IMR-90 (cell line): ENCODE results near the gene MEGF11. TPM values are rescaled to one million over a fixed set of nuclear protein-coding genes. Genes with fewer than 3 reads are reported as not detected.

Source experiments
- ATAC-seq: fragments of 200-7000 bp; cut with Tn5 transposase; 2 replicates; pipeline ENCODE4 v1.9.1; 2020; ENCODE audit warnings: low read depth, mild to moderate bottlenecking, moderate library complexity
- BruUV-seq: library from RNA; stranded (reverse); fragments of 400-500 nt; replicated peaks from 2 replicates; lab custom pipeline; 2021; lab: Mats Ljungman, UMichigan
- CTCF ChIA-PET: fragments of 300-600 bp; formaldehyde crosslinking; extraction: SDS; loops from one replicate; lab custom pipeline; 2021; ENCODE audit warnings: antibody characterized with exemption; lab: Yijun Ruan, JAX
- POLR2A ChIA-PET: fragments of 300-600 bp; sonication (Branson Sonifier 250); formaldehyde crosslinking; loops from one replicate; lab custom pipeline; 2022; ENCODE audit warnings: antibody characterized with exemption; ENCODE audit not compliant: unreplicated experiment; lab: Charles Lee
- DNase-seq: peaks from one replicate; pipeline ENCODE4 v3.0.0; 2013
- H2AFZ ChIP-seq: replicated peaks from 2 replicates; pipeline ENCODE3; 2013; ENCODE audit warnings: low read length, mild to moderate bottlenecking; ENCODE audit not compliant: poor library complexity
- H2AK5ac ChIP-seq: 2 replicates; pipeline ENCODE4 v1.6.1; 2013; ENCODE audit warnings: low read depth, low read length, inconsistent platforms
- H2AK9ac ChIP-seq: replicated peaks from 2 replicates; pipeline ENCODE3; 2013; ENCODE audit warnings: mild to moderate bottlenecking, low read depth, low read length, moderate library complexity; ENCODE audit not compliant: poor library complexity
- H2BK120ac ChIP-seq: 2 replicates; pipeline ENCODE4 v1.6.1; 2013; ENCODE audit warnings: low read depth, low read length, inconsistent platforms
- H2BK15ac ChIP-seq: 3 replicates; pipeline ENCODE4 v1.6.1; 2013; ENCODE audit warnings: low read depth, low read length, inconsistent platforms
- H2BK20ac ChIP-seq: 2 replicates; pipeline ENCODE4 v1.6.1; 2013; ENCODE audit warnings: low read depth, mild to moderate bottlenecking, inconsistent platforms, low read length, moderate library complexity
- H2BK5ac ChIP-seq: 2 replicates; pipeline ENCODE4 v1.6.1; 2013; ENCODE audit warnings: mild to moderate bottlenecking, low read depth, low read length, inconsistent platforms; ENCODE audit not compliant: poor library complexity, severe bottlenecking
- H3K14ac ChIP-seq: replicated peaks from 2 replicates; pipeline ENCODE4 v1.6.1; 2013; ENCODE audit warnings: low read depth, low read length, inconsistent platforms
- H3K18ac ChIP-seq: 2 replicates; pipeline ENCODE4 v1.6.1; 2013; ENCODE audit warnings: low read depth, low read length, control low read depth
- H3K23ac ChIP-seq: 2 replicates; pipeline ENCODE4 v1.6.1; 2013; ENCODE audit warnings: low read depth, low read length, inconsistent platforms
- H3K27ac ChIP-seq: 2 replicates; pipeline ENCODE4 v1.5.1; 2013; ENCODE audit warnings: mild to moderate bottlenecking, control low read depth, low read length; ENCODE audit not compliant: insufficient read depth
- H3K27me3 ChIP-seq: 2 replicates; pipeline ENCODE4 v1.6.1; 2013; ENCODE audit warnings: low read length; ENCODE audit not compliant: control insufficient read depth, insufficient read depth
- H3K36me3 ChIP-seq: 2 replicates; pipeline ENCODE4 v1.6.1; 2013; ENCODE audit warnings: low read length, mixed read lengths; ENCODE audit not compliant: control insufficient read depth, insufficient read depth
- H3K4ac ChIP-seq: 2 replicates; pipeline ENCODE4 v1.6.1; 2013; ENCODE audit warnings: low read depth, low read length, inconsistent platforms
- H3K4me1 ChIP-seq: 2 replicates; pipeline ENCODE4 v1.6.1; 2013; ENCODE audit warnings: low read length, mixed read lengths; ENCODE audit not compliant: control insufficient read depth, insufficient read depth
- H3K4me2 ChIP-seq: 2 replicates; pipeline ENCODE4 v1.6.1; 2013; ENCODE audit warnings: low read depth, mild to moderate bottlenecking, control low read depth, low read length, moderate library complexity
- H3K4me3 ChIP-seq: 2 replicates; pipeline ENCODE4 v1.5.1; 2013; ENCODE audit warnings: low read depth, mild to moderate bottlenecking, control low read depth, low read length, moderate library complexity; ENCODE audit not compliant: insufficient read depth
- H3K56ac ChIP-seq: 2 replicates; pipeline ENCODE4 v1.6.1; 2013; ENCODE audit warnings: low read length, inconsistent platforms; ENCODE audit not compliant: insufficient read depth; ENCODE audit errors: extremely low read depth
- H3K79me1 ChIP-seq, 2 experiments: 2 replicates each; pipeline ENCODE4 v1.6.1; 2013; ENCODE audit warnings: low read length in 2 of 2, inconsistent platforms in 1 of 2, low read depth in 1 of 2
- H3K9ac ChIP-seq: 2 replicates; pipeline ENCODE4 v1.6.1; 2013; ENCODE audit warnings: low read depth, low read length, control low read depth
- H3K9me1 ChIP-seq: 2 replicates; pipeline ENCODE4 v1.6.1; 2013; ENCODE audit warnings: low read length, inconsistent platforms; ENCODE audit not compliant: insufficient read depth
- H3K9me3 ChIP-seq: 2 replicates; pipeline ENCODE4 v1.6.1; 2013; ENCODE audit warnings: low read length; ENCODE audit not compliant: control insufficient read depth, insufficient read depth
- H4K20me1 ChIP-seq: 2 replicates; pipeline ENCODE4 v1.6.1; 2013; ENCODE audit warnings: low read length, inconsistent platforms; ENCODE audit not compliant: insufficient read depth
- H4K5ac ChIP-seq: 2 replicates; pipeline ENCODE4 v1.6.1; 2013; ENCODE audit warnings: mild to moderate bottlenecking, low read depth, low read length, control low read depth
- H4K8ac ChIP-seq, 2 experiments: 2 replicates each; pipeline ENCODE4 v1.6.1; 2013; ENCODE audit warnings: low read depth in 2 of 2, low read length in 2 of 2, control low read depth in 1 of 2, inconsistent platforms in 1 of 2
- H4K91ac ChIP-seq: 2 replicates; pipeline ENCODE4 v1.6.1; 2013; ENCODE audit warnings: low read depth, low read length, inconsistent platforms; ENCODE audit not compliant: insufficient read depth
- BHLHE40 ChIP-seq: fragments of 150-350 bp; IDR thresholded peaks from 2 replicates; pipeline ENCODE4 v1.6.1; 2016; ENCODE audit warnings: mild to moderate bottlenecking, low read depth, low read length
- CEBPB ChIP-seq: IDR thresholded peaks from 2 replicates; pipeline ENCODE4 v1.6.1; 2012; ENCODE audit warnings: low read depth, low read length, improper control_type of control experiment
- CHD1 ChIP-seq: IDR thresholded peaks from 2 replicates; pipeline ENCODE4 v1.6.1; 2012; ENCODE audit warnings: low read depth, low read length, improper control_type of control experiment
- FOS ChIP-seq: fragments of 150-350 bp; IDR thresholded peaks from 2 replicates; pipeline ENCODE4 v1.6.1; 2016; ENCODE audit warnings: low read depth, low read length
- MAFK ChIP-seq: IDR thresholded peaks from 2 replicates; pipeline ENCODE4 v1.6.1; 2012; ENCODE audit warnings: low read depth, low read length, improper control_type of control experiment
- MAZ ChIP-seq: IDR thresholded peaks from 2 replicates; pipeline ENCODE4 v1.6.1; 2012; ENCODE audit warnings: low read depth, mild to moderate bottlenecking, low read length, improper control_type of control experiment, moderate library complexity, borderline replicate concordance
- MXI1 ChIP-seq: IDR thresholded peaks from 2 replicates; pipeline ENCODE4 v1.6.1; 2012; ENCODE audit warnings: low read depth, mild to moderate bottlenecking, low read length, moderate library complexity, borderline replicate concordance
- NFE2L2 ChIP-seq: fragments of 150-350 bp; IDR thresholded peaks from 2 replicates; pipeline ENCODE4 v1.6.1; 2016; ENCODE audit warnings: low read depth, mild to moderate bottlenecking, low read length
- POLR2A ChIP-seq: IDR thresholded peaks from 2 replicates; pipeline ENCODE4 v1.6.1; 2012; ENCODE audit warnings: mild to moderate bottlenecking, low read depth, low read length
- RAD21 ChIP-seq: IDR thresholded peaks from 2 replicates; pipeline ENCODE4 v1.6.1; 2012; ENCODE audit warnings: low read length, improper control_type of control experiment
- RCOR1 ChIP-seq: IDR thresholded peaks from 2 replicates; pipeline ENCODE4 v1.6.1; 2012; ENCODE audit warnings: mild to moderate bottlenecking, low read length, improper control_type of control experiment; ENCODE audit not compliant: insufficient replicate concordance
- RFX5 ChIP-seq: IDR thresholded peaks from 2 replicates; pipeline ENCODE4 v1.8.0; 2012; ENCODE audit warnings: low read depth, mild to moderate bottlenecking, low read length, moderate library complexity
- SMC3 ChIP-seq: fragments of 150-350 bp; IDR thresholded peaks from 2 replicates; pipeline ENCODE4 v1.6.1; 2016; ENCODE audit warnings: low read depth, mild to moderate bottlenecking, antibody characterized with exemption, low read length, moderate library complexity
- WGBS, 2 experiments: methylation state at CpG; one replicate each; pipeline versions ENCODE4 v1.1.5 to v1.1.7; 2013; ENCODE audit warnings: missing lambda C conversion rate in 2 of 2; ENCODE audit not compliant: insufficient read length in 1 of 2; ENCODE audit errors: extremely low coverage in 2 of 2; 5-methylcytosine and 5-hydroxymethylcytosine counted together
- dilution Hi-C: fragments of 300-500 bp; cut with HindIII; formaldehyde crosslinking; loops from one replicate; pipeline ENCODE4 v1.14.3; 2018; ENCODE audit warnings: low sequenced_read_pairs; ENCODE audit not compliant: unreplicated experiment
- in situ Hi-C: fragments of 300-500 bp; cut with MboI; formaldehyde crosslinking; loops from 3 replicates; pipeline ENCODE4 v1.14.3; 2019; ENCODE audit warnings: low sequenced_read_pairs, inconsistent platforms, mixed read lengths
- intact Hi-C: fragments of 100-400 bp; cut with micrococcal nuclease; formaldehyde crosslinking; loops from 2 replicates; pipeline ENCODE4 v1.10.0; 2022
- polyA plus RNA-seq, 3 experiments: library from polyadenylated mRNA; depleted of rRNA; stranded (reverse); fragments of >200 nt; gene quantifications; 2 replicates each; pipeline ENCODE4 v1.2.3, GENCODE V29; 2012; ENCODE audit warnings: low replicate concordance in 1 of 3
- total RNA-seq: library from RNA; depleted of rRNA; stranded (reverse); fragments of >200 nt; gene quantifications from 2 replicates; pipeline ENCODE4 v1.2.3, GENCODE V29; 2012
- TF ChIP-seq, protein P1 (sequence below): fragments of 150-350 bp; IDR thresholded peaks from 2 replicates; pipeline ENCODE4 v1.6.1; 2016; ENCODE audit warnings: low read depth, mild to moderate bottlenecking, low read length, moderate library complexity, borderline replicate concordance
- TF ChIP-seq, protein P2 (sequence below): conservative IDR thresholded peaks from 2 replicates; pipeline ENCODE4 v1.5.1; 2012; ENCODE audit warnings: mild to moderate bottlenecking, low read depth, low read length, improper control_type of control experiment
- TF ChIP-seq, protein P3 (sequence below): fragments of 150-350 bp; IDR thresholded peaks from 2 replicates; pipeline ENCODE4 v1.6.1; 2017; ENCODE audit warnings: mild to moderate bottlenecking, antibody characterized with exemption, low read length, low read depth

MEGF11 gene
- total and polyA plus RNA-seq, 2 of the 4 experiments (the other 2 are of a cell fraction): not detected

DNA sequence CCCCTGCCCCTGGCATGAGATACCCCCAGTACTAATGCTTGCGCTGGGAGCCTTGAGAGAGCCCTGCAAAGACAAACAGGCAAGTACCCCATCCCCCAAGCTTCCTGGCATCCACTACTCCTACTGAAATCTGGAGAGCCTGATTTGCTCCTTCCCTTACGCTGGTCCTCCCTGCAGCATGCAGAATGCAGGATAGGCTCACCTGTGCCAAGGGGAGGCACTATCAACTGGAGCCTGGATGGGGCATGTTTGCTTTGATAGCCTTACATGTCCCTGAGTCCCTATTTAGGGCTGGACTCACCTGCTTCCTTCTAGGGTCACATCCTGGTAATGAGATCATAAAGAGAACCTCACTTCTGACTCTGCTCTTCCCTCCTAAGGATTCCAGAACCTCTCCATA lies 341.3 kb downstream of the MEGF11 start:
- Histone ChIP-seq H4K91ac (no peak overlapping the region), H3K23ac (no peak overlapping the region), H3K9me3 (no peaks in the 10 kb centered on the region), H2AK5ac (no peak overlapping the region), H3K4me1 (peaks cover 5% of the 10 kb centered on the region; the same call in 1 of the 2 replicates), H3K9ac (no peak overlapping the region), H3K27ac (no peak overlapping the region), H4K20me1 (peaks cover 9% of the 10 kb centered on the region; the same call in 1 of the 2 replicates), H3K36me3 (peaks cover 17% of the 10 kb centered on the region), H3K27me3 (no peaks in the 10 kb centered on the region), H2AFZ (no peak overlapping the region), H4K5ac (no peak overlapping the region), H2AK9ac (no peak overlapping the region), H3K4me2 (no peak overlapping the region), H2BK120ac (no peak overlapping the region), H3K79me1 (no peaks in the 10 kb centered on the region), H4K8ac (no peak overlapping the region), H2BK5ac (no peak overlapping the region), H3K56ac (no peak overlapping the region), H3K14ac (no peak overlapping the region), H3K4me3 (no peak overlapping the region), H3K9me1 (peaks cover 8% of the 10 kb centered on the region; the same call in 1 of the 2 replicates), H3K4ac (no peak overlapping the region), H2BK15ac (no peak overlapping the region), H3K18ac (no peak overlapping the region), H2BK20ac (no peak overlapping the region)
- no peak for DNase-seq
- ChIA-PET CTCF (no interaction called here), POLR2A (no interaction called here)
- no TSS peak for BruUV-seq
- 100% methylated on average over 1 of the region's 2 CpGs; no CpG with 5 or more reads in 1 of the 2 experiments for WGBS, 2 experiments
- dilution Hi-C loops: no loop called here
- no peak for TF ChIP-seq RAD21
- no peak for TF ChIP-seq RCOR1
- no peak for TF ChIP-seq FOS
- TF ChIP-seq, protein P1, sequence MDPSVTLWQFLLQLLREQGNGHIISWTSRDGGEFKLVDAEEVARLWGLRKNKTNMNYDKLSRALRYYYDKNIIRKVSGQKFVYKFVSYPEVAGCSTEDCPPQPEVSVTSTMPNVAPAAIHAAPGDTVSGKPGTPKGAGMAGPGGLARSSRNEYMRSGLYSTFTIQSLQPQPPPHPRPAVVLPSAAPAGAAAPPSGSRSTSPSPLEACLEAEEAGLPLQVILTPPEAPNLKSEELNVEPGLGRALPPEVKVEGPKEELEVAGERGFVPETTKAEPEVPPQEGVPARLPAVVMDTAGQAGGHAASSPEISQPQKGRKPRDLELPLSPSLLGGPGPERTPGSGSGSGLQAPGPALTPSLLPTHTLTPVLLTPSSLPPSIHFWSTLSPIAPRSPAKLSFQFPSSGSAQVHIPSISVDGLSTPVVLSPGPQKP: no peak
- no peak for TF ChIP-seq POLR2A
- no peak for TF ChIP-seq CHD1
- no peak for TF ChIP-seq MAZ
- TF ChIP-seq CEBPB: no peak
- TF ChIP-seq MAFK: no peak
- no peak for TF ChIP-seq MXI1
- TF ChIP-seq BHLHE40: no peak
- no peak for TF ChIP-seq RFX5
- TF ChIP-seq, protein P2, sequence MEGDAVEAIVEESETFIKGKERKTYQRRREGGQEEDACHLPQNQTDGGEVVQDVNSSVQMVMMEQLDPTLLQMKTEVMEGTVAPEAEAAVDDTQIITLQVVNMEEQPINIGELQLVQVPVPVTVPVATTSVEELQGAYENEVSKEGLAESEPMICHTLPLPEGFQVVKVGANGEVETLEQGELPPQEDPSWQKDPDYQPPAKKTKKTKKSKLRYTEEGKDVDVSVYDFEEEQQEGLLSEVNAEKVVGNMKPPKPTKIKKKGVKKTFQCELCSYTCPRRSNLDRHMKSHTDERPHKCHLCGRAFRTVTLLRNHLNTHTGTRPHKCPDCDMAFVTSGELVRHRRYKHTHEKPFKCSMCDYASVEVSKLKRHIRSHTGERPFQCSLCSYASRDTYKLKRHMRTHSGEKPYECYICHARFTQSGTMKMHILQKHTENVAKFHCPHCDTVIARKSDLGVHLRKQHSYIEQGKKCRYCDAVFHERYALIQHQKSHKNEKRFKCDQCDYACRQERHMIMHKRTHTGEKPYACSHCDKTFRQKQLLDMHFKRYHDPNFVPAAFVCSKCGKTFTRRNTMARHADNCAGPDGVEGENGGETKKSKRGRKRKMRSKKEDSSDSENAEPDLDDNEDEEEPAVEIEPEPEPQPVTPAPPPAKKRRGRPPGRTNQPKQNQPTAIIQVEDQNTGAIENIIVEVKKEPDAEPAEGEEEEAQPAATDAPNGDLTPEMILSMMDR: no peak
- TF ChIP-seq SMC3: no peak
- no peak for TF ChIP-seq NFE2L2
- TF ChIP-seq, protein P3, sequence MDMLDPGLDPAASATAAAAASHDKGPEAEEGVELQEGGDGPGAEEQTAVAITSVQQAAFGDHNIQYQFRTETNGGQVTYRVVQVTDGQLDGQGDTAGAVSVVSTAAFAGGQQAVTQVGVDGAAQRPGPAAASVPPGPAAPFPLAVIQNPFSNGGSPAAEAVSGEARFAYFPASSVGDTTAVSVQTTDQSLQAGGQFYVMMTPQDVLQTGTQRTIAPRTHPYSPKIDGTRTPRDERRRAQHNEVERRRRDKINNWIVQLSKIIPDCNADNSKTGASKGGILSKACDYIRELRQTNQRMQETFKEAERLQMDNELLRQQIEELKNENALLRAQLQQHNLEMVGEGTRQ: no peak
- no peak for ATAC-seq
- intact Hi-C loops: no loop called here
- in situ Hi-C loops: loop anchor here (25.0 kb wide), 1 partner anchor 575 kb away; the partner anchor contains the start of gene SNAPC5
